Activated T-cell treated with anti-CD3 and anti-CD28 coated beads, Interleukin-2, amount 50 U/mL, for 72 hours (primary cell): ENCODE data around the gene PIAS4. TPM values are rescaled to one million over a fixed set of nuclear protein-coding genes. Genes with fewer than 3 reads are reported as not detected.

Experiments
- ATAC-seq, 2 donors: fragments of 150-1000 bp; cut with Tn5 transposase; replicated peaks in 1 of 2; 2 replicates each; pipeline ENCODE4 v1.10.0; 2021; ENCODE audit warnings: moderate library complexity in 2 of 2, mild to moderate bottlenecking in 1 of 2
- DNase-seq, 2 donors: peaks; one replicate each; pipeline ENCODE4 v3.0.0; 2021 to 2022; ENCODE audit warnings: mixed read lengths in 1 of 2
- H3K27ac Mint-ChIP-seq: one replicate; pipeline ENCODE4 v1.8.0; 2022; ENCODE audit warnings: mild to moderate bottlenecking, moderate library complexity, mixed read lengths
- H3K27me3 Mint-ChIP-seq: one replicate; pipeline ENCODE4 v1.8.0; 2022; ENCODE audit warnings: low read depth, mixed read lengths
- H3K36me3 Mint-ChIP-seq, 2 donors: one replicate each; pipeline ENCODE4 v1.8.0; 2022; ENCODE audit warnings: mixed read lengths in 2 of 2, mild to moderate bottlenecking in 1 of 2; ENCODE audit not compliant: insufficient read depth in 2 of 2
- H3K4me1 Mint-ChIP-seq: one replicate; pipeline ENCODE4 v1.8.0; 2022; ENCODE audit warnings: low read depth, mixed read lengths
- H3K4me3 Mint-ChIP-seq, 2 donors: one replicate each; pipeline ENCODE4 v1.8.0; 2022; ENCODE audit warnings: mild to moderate bottlenecking in 2 of 2, mixed read lengths in 2 of 2, moderate library complexity in 2 of 2
- H3K9me3 Mint-ChIP-seq, 2 donors: one replicate each; pipeline ENCODE4 v1.8.0; 2022; ENCODE audit warnings: mixed read lengths in 2 of 2
- total RNA-seq, 2 donors: library from RNA; stranded (reverse); gene quantifications; one replicate each; pipeline ENCODE4 v1.2.3, GENCODE V29; 2022

PIAS4 gene
- total RNA-seq, 2 donors from 2014 or later: 33.4 TPM

DNA sequence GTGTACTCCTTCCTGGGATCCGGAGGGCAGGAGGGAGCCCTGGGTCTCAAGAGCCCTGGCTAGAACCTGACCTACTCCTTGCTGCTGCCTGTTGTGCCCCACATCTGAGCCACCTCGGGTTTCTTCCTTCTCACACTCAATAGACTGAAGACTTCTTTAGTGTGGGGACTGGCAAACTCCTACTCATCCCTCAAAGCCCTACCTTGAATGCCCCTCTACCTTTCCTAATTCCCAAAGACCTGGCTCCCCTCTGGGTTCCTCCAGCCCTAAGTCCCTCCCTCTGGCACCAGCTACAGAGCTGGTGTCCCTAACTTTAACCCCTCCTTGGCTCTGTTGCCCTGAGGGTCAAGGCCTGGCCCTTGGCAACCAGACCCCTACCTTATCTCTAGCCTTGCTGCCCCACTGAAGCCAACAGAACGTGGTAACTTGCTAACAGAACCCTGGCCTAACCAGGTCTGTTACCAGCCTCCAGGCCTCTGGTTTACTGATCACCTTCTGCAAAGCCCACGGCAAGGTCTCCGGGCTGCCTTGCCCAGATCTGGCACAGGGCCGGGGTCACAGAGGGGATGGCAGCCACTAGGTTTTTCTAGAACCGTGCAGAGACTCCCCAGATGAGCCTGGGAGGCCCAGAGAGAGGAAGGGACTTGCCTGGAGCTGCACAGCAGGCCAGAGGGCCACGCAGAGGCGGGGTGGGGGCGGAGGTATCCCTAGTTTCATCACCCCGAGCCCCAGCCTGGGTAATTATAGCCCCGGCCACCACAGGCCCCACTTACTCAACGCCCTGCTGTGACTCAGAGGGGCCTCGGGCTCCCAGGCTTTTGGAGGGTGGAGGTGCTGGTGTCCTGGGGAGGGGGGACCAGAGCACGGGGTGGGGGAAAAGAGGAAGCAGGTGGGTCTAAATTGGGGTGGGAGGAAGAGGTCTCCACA lies 43.9 kb downstream of the PIAS4 start:
- peak; percentile 56 to 63 for DNase-seq
- H3K4me3 Mint-ChIP-seq: peak overlapping the region; percentile 8 to 46
- H3K27me3 Mint-ChIP-seq: no peaks in the 10 kb centered on the region
- no peaks in the 10 kb centered on the region for H3K9me3 Mint-ChIP-seq
- peak overlapping the region; percentile 86 for H3K27ac Mint-ChIP-seq
- peak; percentile 79 to 83 for ATAC-seq
- H3K4me1 Mint-ChIP-seq: peaks cover 26% of the 10 kb centered on the region
- H3K36me3 Mint-ChIP-seq: peaks cover 11 to 35% of the 10 kb centered on the region in 2 donors

GRCh38 chr19:4052114-4052992 lies 44.8 kb downstream of the PIAS4 start:
- ATAC-seq (peak; percentile 18 to 45), DNase-seq (no peak)
- peak overlapping the region; percentile 29 to 46 for H3K4me3 Mint-ChIP-seq
- H3K27ac Mint-ChIP-seq: no peak overlapping the region
- H3K4me1 Mint-ChIP-seq: peaks cover 27% of the 10 kb centered on the region
- H3K36me3 Mint-ChIP-seq: peaks cover 11 to 38% of the 10 kb centered on the region in 2 donors
- no peaks in the 10 kb centered on the region for H3K9me3 Mint-ChIP-seq
- H3K27me3 Mint-ChIP-seq: no peaks in the 10 kb centered on the region

GRCh38 chr19:4052993-4053422 lies 45.5 kb downstream of the PIAS4 start:
- Mint-ChIP-seq H3K4me3 (peak overlapping the region; percentile 29 to 46), H3K9me3 (no peaks in the 10 kb centered on the region), H3K27ac (no peak overlapping the region), H3K27me3 (no peaks in the 10 kb centered on the region), H3K4me1 (peaks cover 34% of the 10 kb centered on the region), H3K36me3 (peaks cover 11 to 38% of the 10 kb centered on the region in 2 donors)
- DNase-seq (no peak), ATAC-seq (no peak)

- ATAC-seq: no peak
- Mint-ChIP-seq H3K27ac (peak overlapping the region; percentile 8), H3K9me3 (no peaks in the 10 kb centered on the region), H3K27me3 (no peaks in the 10 kb centered on the region), H3K36me3 (peaks cover 11 to 37% of the 10 kb centered on the region in 2 donors), H3K4me3 (peak overlapping the region in 1 of 2 donors; percentile 39), H3K4me1 (peaks cover 37% of the 10 kb centered on the region)
- no peak for DNase-seq
These were observed 46.1 kb downstream of the PIAS4 start for GRCh38 chr19:4053423-4054324.

DNA sequence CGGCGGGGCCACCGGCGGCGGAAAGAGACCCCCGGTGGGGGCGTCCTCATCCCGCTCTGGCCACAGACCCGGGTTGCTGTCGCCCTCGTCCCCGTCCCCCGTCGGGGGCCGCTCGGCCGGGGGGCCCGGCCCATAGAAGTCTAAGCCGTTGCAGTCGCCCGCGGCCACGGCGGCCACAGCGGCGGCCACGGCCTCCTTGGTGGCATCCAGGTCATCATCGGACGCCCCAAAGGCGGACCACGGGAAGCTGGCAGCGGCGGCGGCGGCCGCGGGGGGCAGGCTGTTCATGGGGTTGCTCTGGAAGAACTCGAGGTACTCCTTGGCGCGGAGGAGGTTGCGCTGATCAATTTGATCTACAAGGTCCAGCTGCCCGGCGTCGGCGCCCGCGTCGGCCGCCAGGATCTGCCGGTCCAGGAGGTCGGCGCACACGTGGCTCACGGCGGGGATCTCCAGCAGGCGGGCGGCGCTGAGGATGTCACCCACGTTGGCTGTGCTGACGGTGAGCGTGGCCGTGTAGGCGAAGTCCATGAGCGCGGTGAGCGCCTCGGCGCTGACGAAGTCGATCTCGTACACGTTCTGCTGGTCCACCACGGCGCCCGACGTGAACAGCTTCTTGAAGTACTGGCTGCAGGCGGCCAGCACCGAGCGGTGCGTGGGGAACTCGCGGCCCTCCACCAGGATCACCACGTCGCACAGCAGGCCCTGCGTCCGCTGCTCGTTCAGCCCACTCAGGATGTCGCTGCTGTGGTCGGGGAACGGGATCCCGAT lies 47.1 kb downstream of the PIAS4 start:
- Mint-ChIP-seq H3K4me3 (no peak overlapping the region), H3K36me3 (peaks cover 11 to 36% of the 10 kb centered on the region in 2 donors), H3K9me3 (no peaks in the 10 kb centered on the region), H3K27ac (no peak overlapping the region), H3K27me3 (no peaks in the 10 kb centered on the region), H3K4me1 (peaks cover 37% of the 10 kb centered on the region)
- no peak for ATAC-seq
- no peak for DNase-seq

- no peak overlapping the region for H3K4me3 Mint-ChIP-seq
- DNase-seq (no peak), ATAC-seq (no peak)
- H3K36me3 Mint-ChIP-seq: peaks cover 11 to 32% of the 10 kb centered on the region in 2 donors
- H3K27ac Mint-ChIP-seq: no peak overlapping the region
- no peaks in the 10 kb centered on the region for H3K27me3 Mint-ChIP-seq
- no peaks in the 10 kb centered on the region for H3K9me3 Mint-ChIP-seq
- peaks cover 35% of the 10 kb centered on the region for H3K4me1 Mint-ChIP-seq
These were observed 47.6 kb downstream of the PIAS4 start for GRCh38 chr19:4055209-4055552.

DNA sequence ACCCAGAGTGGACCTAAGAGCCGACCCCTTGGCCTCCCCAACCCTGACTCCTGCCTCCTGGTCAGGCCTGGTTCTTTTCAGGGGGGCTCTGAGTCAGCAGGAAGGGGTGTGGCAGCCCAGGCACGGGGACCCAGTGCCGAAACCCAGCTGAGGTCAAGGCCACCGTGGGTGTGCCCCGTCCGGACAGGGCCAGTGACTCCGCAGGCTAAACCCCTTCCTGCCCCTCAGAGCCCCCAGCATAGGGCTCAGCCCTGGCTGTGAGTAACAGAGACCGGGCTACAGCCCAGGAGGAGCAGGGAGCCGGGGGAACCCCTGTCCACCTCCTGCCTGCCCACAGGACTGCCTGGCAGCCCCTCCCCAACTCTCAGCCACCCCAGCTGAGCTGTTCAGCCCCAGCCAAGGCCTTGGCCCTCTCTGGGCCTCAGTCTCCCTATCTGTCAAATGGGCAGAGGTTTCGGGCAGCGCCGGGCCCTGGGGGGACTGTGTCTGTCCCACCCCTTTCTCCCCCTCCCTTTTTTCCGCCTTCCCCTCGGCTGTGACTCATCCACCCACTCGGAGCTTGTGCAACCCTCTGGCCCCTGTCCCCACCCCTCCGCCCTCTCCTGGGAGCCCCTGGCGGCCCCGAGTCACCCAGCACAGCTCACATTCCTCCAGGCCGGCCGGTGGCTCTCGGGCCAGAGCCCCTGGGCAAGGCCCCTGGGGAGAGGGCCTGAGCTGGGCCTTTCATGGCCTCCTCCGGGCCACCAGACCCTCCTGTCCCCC lies 50.6 kb downstream of the PIAS4 start:
- Mint-ChIP-seq H3K36me3 (peaks cover 8 to 17% of the 10 kb centered on the region in 2 donors), H3K4me3 (peak overlapping the region; percentile 25 to 43), H3K9me3 (no peaks in the 10 kb centered on the region), H3K4me1 (peaks cover 33% of the 10 kb centered on the region), H3K27me3 (no peaks in the 10 kb centered on the region), H3K27ac (peak overlapping the region; percentile 28)
- DNase-seq (peak; percentile 65 to 67), ATAC-seq (peak; percentile 64 to 68)

DNA sequence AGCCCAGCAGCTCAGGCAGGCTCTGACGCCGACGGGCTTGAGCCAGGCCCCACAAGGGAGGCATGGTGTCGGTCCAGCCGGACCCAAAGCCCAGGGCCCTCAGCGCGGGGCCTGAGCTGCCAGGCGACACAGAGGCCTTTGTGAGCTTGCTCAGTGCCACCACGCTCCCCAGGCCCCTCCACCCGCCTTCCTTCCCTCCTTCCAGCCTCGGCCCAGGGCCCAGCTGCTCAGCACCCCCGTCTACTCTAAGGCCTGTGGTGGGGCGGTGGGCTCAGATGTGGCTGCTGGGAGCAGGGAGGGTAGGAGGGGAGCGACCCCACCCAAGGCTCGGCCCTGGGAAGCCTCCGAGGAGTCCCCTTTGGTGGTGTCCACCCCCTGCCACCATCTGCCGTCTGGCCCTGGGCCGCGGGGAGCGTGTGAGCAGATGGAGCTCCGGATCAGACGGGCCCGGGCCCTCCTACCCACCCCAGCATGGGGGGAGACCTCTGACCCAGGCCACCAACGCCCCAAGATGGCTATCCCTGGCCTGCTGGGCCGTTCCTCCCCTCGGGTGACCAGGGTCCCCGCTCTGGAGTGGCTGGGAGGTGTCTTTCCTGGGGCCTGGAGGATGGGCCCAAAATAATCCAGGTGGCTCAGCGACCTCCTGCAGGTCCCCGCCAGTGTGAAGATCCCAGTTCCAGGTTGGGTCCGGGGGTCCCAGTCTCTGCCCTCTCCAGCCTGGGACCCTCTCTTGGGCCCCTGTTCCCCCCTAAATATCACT lies 51.3 kb downstream of the PIAS4 start:
- Mint-ChIP-seq H3K36me3 (peaks cover 4 to 12% of the 10 kb centered on the region in 2 donors), H3K4me1 (peaks cover 26% of the 10 kb centered on the region), H3K27me3 (no peaks in the 10 kb centered on the region), H3K4me3 (peak overlapping the region; percentile 62 to 80), H3K27ac (peak overlapping the region; percentile 89), H3K9me3 (no peaks in the 10 kb centered on the region)
- ATAC-seq: peak in 1 of 2 donors; percentile 7
- no peak for DNase-seq

DNA sequence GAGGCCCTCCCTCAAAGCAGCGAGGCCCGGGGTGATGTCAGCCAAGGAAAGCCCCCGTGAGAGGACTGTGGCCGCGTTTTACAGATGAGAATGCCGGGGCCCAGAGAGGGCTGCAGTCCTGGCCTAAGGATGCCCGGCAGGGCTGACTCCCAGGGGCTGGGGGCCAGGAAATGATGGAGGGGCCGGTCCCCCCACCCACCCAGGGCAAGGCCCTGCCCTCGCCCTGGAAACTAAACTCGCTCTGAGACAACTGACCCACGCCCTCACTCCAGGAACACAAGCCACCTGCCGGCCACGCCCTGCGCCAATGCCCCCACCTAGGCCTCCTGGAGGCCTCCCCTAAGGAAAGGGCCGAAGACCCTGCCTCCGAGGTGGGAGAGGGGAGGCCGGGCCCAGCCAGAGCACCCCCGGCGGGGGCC lies 51.9 kb downstream of the PIAS4 start:
- Mint-ChIP-seq H3K4me1 (peaks cover 26% of the 10 kb centered on the region), H3K27ac (peak overlapping the region; percentile 89), H3K36me3 (peaks cover 4 to 12% of the 10 kb centered on the region in 2 donors), H3K27me3 (no peaks in the 10 kb centered on the region), H3K9me3 (no peaks in the 10 kb centered on the region), H3K4me3 (peak overlapping the region; percentile 62 to 80)
- ATAC-seq (no peak), DNase-seq (no peak)

GRCh38 chr19:4059891-4060620 lies 52.5 kb downstream of the PIAS4 start:
- peak overlapping the region; percentile 66 to 80 for H3K4me3 Mint-ChIP-seq
- DNase-seq: peak; percentile 55 to 77
- H3K36me3 Mint-ChIP-seq: peaks cover 4 to 12% of the 10 kb centered on the region in 2 donors
- peak overlapping the region; percentile 93 for H3K27ac Mint-ChIP-seq
- peak; percentile 25 to 58 for ATAC-seq
- peaks cover 26% of the 10 kb centered on the region for H3K4me1 Mint-ChIP-seq
- H3K27me3 Mint-ChIP-seq: no peaks in the 10 kb centered on the region
- no peaks in the 10 kb centered on the region for H3K9me3 Mint-ChIP-seq
